SW480 (cell line): ENCODE results near the gene PRKCA.
"Not testable (repeated sequence)": the region's sequence is repeated elsewhere in the genome, so short reads cannot be mapped to it uniquely, and the experiment has no call there.

Experiments used
- DNase-seq: peaks from one replicate; pipeline ENCODE4 v3.0.0-alpha.2; 2016; ENCODE audit warnings: low spot score

PRKCA gene

GRCh38 chr17:66386498-66387351 is 84.3 kb downstream of the PRKCA start:
- DNase-seq, result peak; percentile 49

GRCh38 chr17:66387392-66387981 is 85.1 kb downstream of the PRKCA start:
- DNase-seq, result no peak

- no peak for DNase-seq
These were observed 90.5 kb downstream of the PRKCA start for GRCh38 chr17:66392783-66393437.

- DNase-seq, result no peak
These were observed 93.5 kb downstream of the PRKCA start for GRCh38 chr17:66395961-66396360.

- DNase-seq, result no peak
These were observed 95.1 kb downstream of the PRKCA start for GRCh38 chr17:66397486-66397885.

- no peak for DNase-seq
These were observed 95.6 kb downstream of the PRKCA start for GRCh38 chr17:66398059-66398458.

- DNase-seq, result no peak
These were observed 96.2 kb downstream of the PRKCA start for GRCh38 chr17:66398617-66399016.

GRCh38 chr17:66399441-66399840 is 97.0 kb downstream of the PRKCA start:
- DNase-seq, result no peak

- not testable (repeated sequence) for DNase-seq
These were observed 97.8 kb downstream of the PRKCA start for GRCh38 chr17:66400041-66400688.

GRCh38 chr17:66400698-66401097 is 98.3 kb downstream of the PRKCA start:
- no peak for DNase-seq

- no peak for DNase-seq
These were observed 99.0 kb downstream of the PRKCA start for GRCh38 chr17:66401364-66401763.

GRCh38 chr17:66403846-66404556 is 101.6 kb downstream of the PRKCA start:
- DNase-seq, result no peak

GRCh38 chr17:66405836-66406677 is 103.6 kb downstream of the PRKCA start:
- DNase-seq, result no peak

- DNase-seq, result no peak
These were observed 104.6 kb downstream of the PRKCA start for GRCh38 chr17:66406701-66407644.

- no peak for DNase-seq
These were observed 105.5 kb downstream of the PRKCA start for GRCh38 chr17:66407864-66408263.

GRCh38 chr17:66411520-66411919 is 109.1 kb downstream of the PRKCA start:
- no peak for DNase-seq

- no peak for DNase-seq
These were observed 110.6 kb downstream of the PRKCA start for GRCh38 chr17:66412857-66413558.

GRCh38 chr17:66413559-66414520 is 111.4 kb downstream of the PRKCA start:
- no peak for DNase-seq
